Thyroid gland (tissue), 4 donors: ENCODE measurements around the gene PCDHGB5. TPM values are rescaled to one million over a fixed set of nuclear protein-coding genes. Genes with fewer than 3 reads are reported as not detected.
"Not testable (repeated sequence)": the region's sequence is repeated elsewhere in the genome, so short reads cannot be mapped to it uniquely, and the experiment has no call there.

Source experiments
- DNase-seq, 2 donors: peaks; one replicate each; pipeline ENCODE4 v3.0.0-alpha.2; 2019
- H3K27ac ChIP-seq, 3 donors: fragments of 200-600 bp; sonication (generic); 1 replicate in 2 of 3; 2 replicates in 1 of 3; pipeline ENCODE4 v1.5.1; 2016 to 2019; ENCODE audit warnings: mild to moderate bottlenecking in 1 of 3, moderate library complexity in 1 of 3
- H3K27me3 ChIP-seq: fragments of 200-600 bp; sonication (generic); one replicate; pipeline ENCODE4 v1.5.1; 2019
- H3K36me3 ChIP-seq, 2 donors: fragments of 200-600 bp; sonication (generic); one replicate each; pipeline ENCODE4 v1.5.1; 2016 to 2019
- H3K4me1 ChIP-seq, 2 donors: fragments of 200-600 bp; sonication (generic); one replicate each; pipeline ENCODE4 v1.5.1; 2017 to 2019
- H3K4me3 ChIP-seq, 3 donors: fragments of 200-600 bp; sonication (generic); replicated peaks in 1 of 3; 1 replicate in 2 of 3; 2 replicates in 1 of 3; pipeline ENCODE4 v1.5.1; 2016; ENCODE audit warnings: mild to moderate bottlenecking in 1 of 3
- H3K9me3 ChIP-seq: fragments of 200-600 bp; sonication (generic); one replicate; pipeline ENCODE4 v1.5.1; 2017
- CTCF ChIP-seq, 6 experiments: fragments of 200-600 bp in 3 of 6; fragments of 450-650 bp in 3 of 6; sonication (generic) in 3 of 6; IDR thresholded peaks; one replicate each; pipeline ENCODE4 v1.5.1; 2016 to 2019; ENCODE audit warnings: antibody characterized with exemption in 6 of 6, mild to moderate bottlenecking in 2 of 6, inconsistent platforms in 1 of 6, moderate library complexity in 1 of 6
- POLR2A ChIP-seq, 2 donors: fragments of 450-650 bp; IDR thresholded peaks; one replicate each; pipeline ENCODE4 v1.6.1; 2017; ENCODE audit warnings: antibody characterized with exemption in 2 of 2, mild to moderate bottlenecking in 2 of 2, moderate library complexity in 1 of 2
- WGBS, 2 donors: methylation state at CpG; one replicate each; pipeline ENCODE4 v1.1.5; 2017; 5-methylcytosine and 5-hydroxymethylcytosine counted together
- intact Hi-C: fragments of 100-400 bp; cut with DNase I; formaldehyde crosslinking; loops from one replicate; pipeline ENCODE4 v1.15.1; 2023
- total RNA-seq, 4 donors: library from RNA; depleted of rRNA; stranded (reverse); fragments of >200 nt; gene quantifications; one replicate each; pipeline ENCODE4 v1.2.3, GENCODE V29; 2016

The PCDHGB5 gene
- total RNA-seq, 4 donors from 2014 or later: 17.2 to 22.6 (median 20.2) TPM

- intact Hi-C loops: no loop called here
- Histone ChIP-seq H3K4me3 (no peak overlapping the region), H3K4me1 (no peaks in the 10 kb centered on the region), H3K27ac (no peak overlapping the region), H3K27me3 (no peaks in the 10 kb centered on the region), H3K9me3 (peaks cover 6% of the 10 kb centered on the region), H3K36me3 (no peaks in the 10 kb centered on the region)
- no peak for DNase-seq
- TF ChIP-seq POLR2A (IDR thresholded peaks at IDR 0.05) (no peak), CTCF (IDR thresholded peaks at IDR 0.05) (no peak)
- 22 to 28% methylated on average over 19 to 47 of the region's 64 CpGs for WGBS, 2 donors
Observed at GRCh38 chr5:141409598-141410306, 12.0 kb downstream of the PCDHGB5 start.

- H3K9me3 ChIP-seq: peaks cover 6% of the 10 kb centered on the region
- no peak for DNase-seq
- no peaks in the 10 kb centered on the region for H3K27me3 ChIP-seq
- no peak overlapping the region for H3K27ac ChIP-seq
- 67 to 81% methylated on average over 3 of the region's 3 CpGs for WGBS, 2 donors
- H3K36me3 ChIP-seq: no peaks in the 10 kb centered on the region
- intact Hi-C loops: no loop called here
- no peak overlapping the region for H3K4me3 ChIP-seq
- no peaks in the 10 kb centered on the region for H3K4me1 ChIP-seq
- TF ChIP-seq CTCF (IDR thresholded peaks at IDR 0.05) (no peak), POLR2A (IDR thresholded peaks at IDR 0.05) (no peak)
Observed at GRCh38 chr5:141411575-141411974, 13.8 kb downstream of the PCDHGB5 start.

GRCh38 chr5:141412854-141413539 lies 15.2 kb downstream of the PCDHGB5 start, which contains the start of gene PCDHGA10:
PCDHGA10 (plus strand) TSS chr5:141412987; CDS start chr5:141413176, 189 bp downstream.
- 21 to 25% methylated on average over 31 of the region's 31 CpGs for WGBS, 2 donors

GRCh38 chr5:141413540-141414069 lies 15.9 kb downstream of the PCDHGB5 start:
- no peak for TF ChIP-seq CTCF (IDR thresholded peaks at IDR 0.05)
- TF ChIP-seq POLR2A (IDR thresholded peaks at IDR 0.05): no peak
- Histone ChIP-seq H3K9me3 (peaks cover 6% of the 10 kb centered on the region), H3K4me3 (peak overlapping the region in 2 of 3 donors; percentile 3 to 15), H3K27me3 (no peaks in the 10 kb centered on the region), H3K27ac (peak overlapping the region in 1 of 3 donors; percentile 1), H3K4me1 (no peaks in the 10 kb centered on the region), H3K36me3 (no peaks in the 10 kb centered on the region)
- intact Hi-C loops: no loop called here
- WGBS, 2 donors: 22 to 27% methylated on average over 22 to 24 of the region's 25 CpGs
- DNase-seq: no peak

More at GRCh38 chr5:141412854-141413539, 15.2 kb downstream of the PCDHGB5 start, which contains the start of gene PCDHGA10:
- Histone ChIP-seq H3K9me3 (peaks cover 6% of the 10 kb centered on the region), H3K36me3 (no peaks in the 10 kb centered on the region), H3K27ac (peak within 1 kb of the TSS in 1 of 3 donors; percentile 1), H3K27me3 (no peaks in the 10 kb centered on the region), H3K4me1 (no peaks in the 10 kb centered on the region), H3K4me3 (peak within 1 kb of the TSS in 2 of 3 donors; percentile 3 to 15)
- DNase-seq: peak; percentile 59 to 62
- intact Hi-C loops: no loop called here
- TF ChIP-seq CTCF (IDR thresholded peaks at IDR 0.05) (peak in 5 of 6 experiments; percentile 20 to 51 (median 44)), POLR2A (IDR thresholded peaks at IDR 0.05) (no peak)

GRCh38 chr5:141414548-141415274 lies 17.0 kb downstream of the PCDHGB5 start:
- WGBS, 2 donors: 27 to 36% methylated on average over 3 to 18 of the region's 46 CpGs
- H3K36me3 ChIP-seq, H3K27ac ChIP-seq, DNase-seq, H3K4me1 ChIP-seq, H3K4me3 ChIP-seq, H3K9me3 ChIP-seq, H3K27me3 ChIP-seq: not testable (repeated sequence)
- intact Hi-C loops: loop anchor here (5.0 kb wide), 1 partner anchor 143 kb away; no protein-coding TSS in a partner anchor

- intact Hi-C loops: loop anchor here (5.0 kb wide), 1 partner anchor 142 kb away; no protein-coding TSS in a partner anchor
- H3K27ac ChIP-seq, H3K36me3 ChIP-seq, H3K4me3 ChIP-seq, H3K27me3 ChIP-seq, H3K9me3 ChIP-seq, DNase-seq, H3K4me1 ChIP-seq: not testable (repeated sequence)
- 26 to 28% methylated on average over 14 to 24 of the region's 24 CpGs for WGBS, 2 donors
Observed at GRCh38 chr5:141415275-141415618, 17.5 kb downstream of the PCDHGB5 start.
